GM12878 (cell line): ENCODE measurements around the gene NT5C1A. TPM values are rescaled to one million over a fixed set of nuclear protein-coding genes. Genes with fewer than 3 reads are reported as not detected.

ENCODE experiments used
- ATAC-seq: fragments of 200-7000 bp; cut with Tn5 transposase; 3 replicates; pipeline ENCODE4 v1.9.1; 2020; ENCODE audit warnings: mild to moderate bottlenecking, moderate library complexity
- BruUV-seq: library from RNA; stranded (reverse); fragments of 400-500 nt; replicated peaks from 2 replicates; lab custom pipeline; 2021; lab: Mats Ljungman, UMichigan
- CTCF ChIA-PET: fragments of 300-600 bp; sonication (Branson Sonifier 250); formaldehyde crosslinking; extraction: SDS; loops from one replicate; lab custom pipeline; 2021; ENCODE audit warnings: inconsistent platforms; lab: Yijun Ruan, JAX
- POLR2A ChIA-PET: fragments of 350-600 bp; formaldehyde crosslinking; extraction: SDS; loops from one replicate; lab custom pipeline; 2021; ENCODE audit warnings: inconsistent platforms; lab: Charles Lee
- RAD21 ChIA-PET: fragments of 300-600 bp; sonication (Branson Sonifier 250); formaldehyde crosslinking; loops from one replicate; lab custom pipeline; 2023; ENCODE audit warnings: antibody characterized with exemption; ENCODE audit not compliant: unreplicated experiment; lab: Charles Lee
- SMC1A ChIA-PET: fragments of 300-600 bp; sonication (Branson Sonifier 250); formaldehyde crosslinking; loops from one replicate; lab custom pipeline; 2023; ENCODE audit not compliant: unreplicated experiment, uncharacterized antibody; lab: Charles Lee
- DNase-seq: peaks from one replicate; pipeline ENCODE4 v3.0.0-alpha.2; 2011; ENCODE audit warnings: low read depth, low spot score
- FAIRE-seq: peaks from 3 replicates; lab custom pipeline; 2011; peaks lifted over from hg19 to GRCh38; lab: Jason Lieb, UNC
- H2AFZ ChIP-seq: 2 replicates; pipeline ENCODE4 v1.6.0; 2011; ENCODE audit warnings: low read depth, low read length, control low read depth; ENCODE audit not compliant: control insufficient read depth
- H3K27ac ChIP-seq: 2 replicates; pipeline ENCODE4 v1.5.1; 2011; ENCODE audit warnings: control low read depth; ENCODE audit not compliant: control insufficient read depth, insufficient read depth
- H3K27me3 ChIP-seq, 2 experiments: replicated peaks in 1 of 2; 2 replicates each; pipeline versions ENCODE4 v1.6.0 to v1.6.1; 2011; ENCODE audit warnings: low read length in 1 of 2; ENCODE audit not compliant: control insufficient read depth in 2 of 2, insufficient read depth in 2 of 2
- H3K36me3 ChIP-seq, 2 experiments: 2 replicates each; pipeline ENCODE4 v1.5.1; 2011; ENCODE audit warnings: low read length in 1 of 2; ENCODE audit not compliant: control insufficient read depth in 2 of 2, insufficient read depth in 2 of 2
- H3K4me1 ChIP-seq: 2 replicates; pipeline ENCODE4 v1.6.1; 2011; ENCODE audit warnings: mild to moderate bottlenecking, low read length, moderate library complexity, mixed read lengths; ENCODE audit not compliant: control insufficient read depth, insufficient read depth
- H3K4me2 ChIP-seq: 2 replicates; pipeline ENCODE4 v1.6.0; 2011; ENCODE audit warnings: control low read depth; ENCODE audit not compliant: control insufficient read depth, insufficient read depth
- H3K4me3 ChIP-seq: fragments of 200-600 bp; sonication (generic); 2 replicates; pipeline ENCODE4 v1.5.1; 2016
- H3K79me2 ChIP-seq: 2 replicates; pipeline ENCODE4 v1.6.0; 2011; ENCODE audit warnings: low read length; ENCODE audit not compliant: control insufficient read depth, insufficient read depth
- H3K9ac ChIP-seq: 2 replicates; pipeline ENCODE4 v1.8.0; 2011; ENCODE audit warnings: low read length, control low read depth, mixed read lengths; ENCODE audit not compliant: control insufficient read depth, insufficient read depth
- H3K9me3 ChIP-seq: replicated peaks from 3 replicates; pipeline ENCODE4 v1.5.1; 2011; ENCODE audit warnings: mild to moderate bottlenecking, low read length; ENCODE audit not compliant: control insufficient read depth, insufficient read depth
- H4K20me1 ChIP-seq: 2 replicates; pipeline ENCODE4 v1.6.0; 2011; ENCODE audit not compliant: control insufficient read depth, insufficient read depth
- CBX3 ChIP-seq: fragments of 200-600 bp; sonication (generic); IDR thresholded peaks from 2 replicates; pipeline ENCODE4 v1.6.1; 2016; ENCODE audit warnings: low read depth, borderline replicate concordance
- CEBPB ChIP-seq, 2 experiments: fragments of 150-350 bp in 1 of 2; IDR thresholded peaks; 2 replicates each; pipeline ENCODE4 v1.6.1; 2012 to 2014; ENCODE audit warnings: low read depth in 2 of 2, low read length in 2 of 2, borderline replicate concordance in 1 of 2, inconsistent platforms in 1 of 2
- DPF2 ChIP-seq: fragments of 450-650 bp; IDR thresholded peaks from 2 replicates; pipeline ENCODE4 v1.6.1; 2017; ENCODE audit warnings: mild to moderate bottlenecking
- IRF3 ChIP-seq: fragments of 450-650 bp; IDR thresholded peaks from 2 replicates; pipeline ENCODE4 v1.6.1; 2014; ENCODE audit warnings: mild to moderate bottlenecking
- NFIC ChIP-seq: IDR thresholded peaks from 2 replicates; pipeline ENCODE4 v1.6.1; 2012; ENCODE audit warnings: low read depth, mild to moderate bottlenecking, inconsistent platforms, low read length, moderate library complexity
- NRF1 ChIP-seq: conservative IDR thresholded peaks from 2 replicates; pipeline ENCODE4 v1.6.1; 2011; ENCODE audit warnings: mild to moderate bottlenecking, low read depth, low read length, improper control_type of control experiment
- SREBF2 ChIP-seq: IDR thresholded peaks from 2 replicates; pipeline ENCODE4 v1.6.1; 2012; ENCODE audit warnings: mild to moderate bottlenecking, low read length
- WGBS: methylation state at CpG from one replicate; pipeline ENCODE4 v1.1.6; 2016; ENCODE audit warnings: low lambda C conversion rate; ENCODE audit not compliant: insufficient replicate concordance, insufficient coverage; ENCODE audit errors: missing lambda C conversion rate; 5-methylcytosine and 5-hydroxymethylcytosine counted together
- in situ Hi-C: fragments of 300-500 bp; cut with MboI; formaldehyde crosslinking; loops from 9 replicates; pipeline ENCODE4 v1.14.3; 2018; ENCODE audit warnings: mixed read lengths
- intact Hi-C: fragments of 100-400 bp; cut with micrococcal nuclease; formaldehyde crosslinking; loops from one replicate; pipeline ENCODE4 v1.14.2; 2022; ENCODE audit not compliant: unreplicated experiment
- polyA plus RNA-seq, 11 experiments: library from polyadenylated mRNA; depleted of rRNA in 4 of 11; unstranded in 6 of 11; stranded (reverse) in 5 of 11; fragments of >200 nt; fragmentation: Nextera tagmentation in 4 of 11; fragmentation: Illumina TruSeq in 1 of 11; extraction: Ambion mirVana in 4 of 11; extraction: Trizol in 1 of 11; gene quantifications; 1 replicate in 1 of 11; 2 replicates in 10 of 11; pipeline versions ENCODE4 v1.2.1 to v1.2.3, GENCODE V29; 2011 to 2016; ENCODE audit warnings: inconsistent platforms in 2 of 11, missing spikeins in 2 of 11, low read depth in 1 of 11
- total RNA-seq, 4 experiments: library from RNA; depleted of rRNA in 3 of 4; stranded (reverse); fragments of >200 nt in 3 of 4; fragmentation: Illumina TruSeq in 1 of 4; extraction: Trizol in 1 of 4; gene quantifications; 2 replicates each; pipeline versions ENCODE4 v1.2.1 to v1.2.3, GENCODE V29; 2013 to 2021
- TF ChIP-seq, protein P1 (sequence below): fragments of 450-650 bp; IDR thresholded peaks from 2 replicates; pipeline ENCODE4 v1.6.1; 2017; ENCODE audit warnings: mild to moderate bottlenecking

Gene NT5C1A
- total and polyA plus RNA-seq, 10 of the 15 experiments (the other 5 are each of a cell fraction or from before 2014, with no cell fraction given), result 0.05 to 0.77 (median 0.22) TPM; not detected in 1

GRCh38 chr1:39677645-39678044 lies 5.7 kb upstream of the NT5C1A start:
- H3K4me2 ChIP-seq, result no peak overlapping the region
- intact Hi-C loops, result no loop called here
- H3K79me2 ChIP-seq, result no peaks in the 10 kb centered on the region
- H4K20me1 ChIP-seq, result no peaks in the 10 kb centered on the region
- peaks cover 0 to 3% of the 10 kb centered on the region in 2 experiments; a peak in 1 of 4 replicates for H3K27me3 ChIP-seq
- POLR2A ChIA-PET, result no interaction called here
- no peak overlapping the region for H3K27ac ChIP-seq
- in situ Hi-C loops, result no loop called here
- TF ChIP-seq NFIC (no peak), DPF2 (no peak), CEBPB (IDR thresholded peaks at IDR 0.05; ENCODE audit: borderline replicate concordance in 1 of 2, low read depth in 2 of 2, low read length in 2 of 2) (no peak), CBX3 (no peak), NRF1 (no peak), IRF3 (no peak), SREBF2 (no peak)
- TF ChIP-seq, protein P1, sequence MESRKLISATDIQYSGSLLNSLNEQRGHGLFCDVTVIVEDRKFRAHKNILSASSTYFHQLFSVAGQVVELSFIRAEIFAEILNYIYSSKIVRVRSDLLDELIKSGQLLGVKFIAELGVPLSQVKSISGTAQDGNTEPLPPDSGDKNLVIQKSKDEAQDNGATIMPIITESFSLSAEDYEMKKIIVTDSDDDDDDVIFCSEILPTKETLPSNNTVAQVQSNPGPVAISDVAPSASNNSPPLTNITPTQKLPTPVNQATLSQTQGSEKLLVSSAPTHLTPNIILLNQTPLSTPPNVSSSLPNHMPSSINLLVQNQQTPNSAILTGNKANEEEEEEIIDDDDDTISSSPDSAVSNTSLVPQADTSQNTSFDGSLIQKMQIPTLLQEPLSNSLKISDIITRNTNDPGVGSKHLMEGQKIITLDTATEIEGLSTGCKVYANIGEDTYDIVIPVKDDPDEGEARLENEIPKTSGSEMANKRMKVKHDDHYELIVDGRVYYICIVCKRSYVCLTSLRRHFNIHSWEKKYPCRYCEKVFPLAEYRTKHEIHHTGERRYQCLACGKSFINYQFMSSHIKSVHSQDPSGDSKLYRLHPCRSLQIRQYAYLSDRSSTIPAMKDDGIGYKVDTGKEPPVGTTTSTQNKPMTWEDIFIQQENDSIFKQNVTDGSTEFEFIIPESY, result no peak
- SMC1A ChIA-PET, result interaction anchor here (0.7 kb wide), 1 partner anchor 69 kb away, joined by 3 read pairs; no protein-coding TSS in a partner anchor
- H3K4me3 ChIP-seq, result no peak overlapping the region
- CTCF ChIA-PET, result interaction anchor here (14.2 kb wide), 1 partner anchor 21 kb away, joined by 244 read pairs; no protein-coding TSS in a partner anchor
- RAD21 ChIA-PET, result no interaction called here
- H3K9ac ChIP-seq, result no peak overlapping the region
- DNase-seq (no peak), FAIRE-seq (no peak), ATAC-seq (no peak)
- no peaks in the 10 kb centered on the region for H3K4me1 ChIP-seq
- WGBS, result 36% methylated on average over 4 of the region's 4 CpGs
- BruUV-seq, result no TSS peak
- H3K9me3 ChIP-seq, result no peaks in the 10 kb centered on the region
- no peaks in the 10 kb centered on the region for H3K36me3 ChIP-seq
- H2AFZ ChIP-seq, result no peak overlapping the region
